Left lobe of liver (tissue), 2 donors: Measurements from ENCODE around the gene OTUB1. TPM values are rescaled to one million over a fixed set of nuclear protein-coding genes. Genes with fewer than 3 reads are reported as not detected.
"Not testable (repeated sequence)": the region's sequence is repeated elsewhere in the genome, so short reads cannot be mapped to it uniquely, and the experiment has no call there.

Experiments used
- ATAC-seq: fragments of 200-7000 bp; cut with Tn5 transposase; one replicate; pipeline ENCODE4 v1.9.1; 2020; ENCODE audit warnings: mild to moderate bottlenecking, moderate library complexity
- DNase-seq: peaks from one replicate; pipeline ENCODE4 v3.0.0-alpha.2; 2020; ENCODE audit warnings: low spot score
- total RNA-seq: library from RNA; stranded (reverse); gene quantifications from one replicate; pipeline ENCODE4 v1.2.1, GENCODE V29; 2021
- donor health status: DM: no; HTN: no; CAD: no; lungs with moderate emphysema.
- donor health status: DM: no; HTN: yes; CAD: no.

The OTUB1 gene
- total RNA-seq, 1 donor from 2014 or later, result 22.8 TPM

GRCh38 chr11:64039012-64039665, 52.9 kb downstream of the OTUB1 start:
- ATAC-seq, result no peak
- DNase-seq, result no peak

GRCh38 chr11:64040684-64041322, 54.6 kb downstream of the OTUB1 start:
- ATAC-seq (peak; percentile 33), DNase-seq (no peak)

DNA sequence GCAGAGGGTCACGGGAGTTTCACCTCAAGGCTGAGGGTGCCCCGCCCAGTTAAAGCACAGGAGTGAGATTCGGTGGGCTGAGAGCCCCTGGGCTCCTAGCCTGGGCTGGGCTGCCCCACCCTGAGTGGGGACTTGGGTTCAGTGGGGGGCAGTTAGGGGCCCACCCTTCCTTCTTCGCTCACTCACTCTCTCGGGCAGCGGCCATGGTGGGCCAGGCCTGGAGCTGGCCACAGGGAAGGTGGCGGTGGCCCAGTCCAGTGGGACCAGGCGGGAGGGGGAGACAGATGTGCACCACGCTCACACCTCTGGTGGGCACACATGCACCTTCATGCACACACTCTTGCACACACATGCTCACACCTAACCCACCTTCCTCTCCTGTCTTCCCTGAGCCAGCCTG, 55.6 kb downstream of the OTUB1 start:
- ATAC-seq (no peak), DNase-seq (no peak)

- ATAC-seq (peak; percentile 48), DNase-seq (no peak)
Measured at GRCh38 chr11:64042301-64042700, 56.1 kb downstream of the OTUB1 start.

DNA sequence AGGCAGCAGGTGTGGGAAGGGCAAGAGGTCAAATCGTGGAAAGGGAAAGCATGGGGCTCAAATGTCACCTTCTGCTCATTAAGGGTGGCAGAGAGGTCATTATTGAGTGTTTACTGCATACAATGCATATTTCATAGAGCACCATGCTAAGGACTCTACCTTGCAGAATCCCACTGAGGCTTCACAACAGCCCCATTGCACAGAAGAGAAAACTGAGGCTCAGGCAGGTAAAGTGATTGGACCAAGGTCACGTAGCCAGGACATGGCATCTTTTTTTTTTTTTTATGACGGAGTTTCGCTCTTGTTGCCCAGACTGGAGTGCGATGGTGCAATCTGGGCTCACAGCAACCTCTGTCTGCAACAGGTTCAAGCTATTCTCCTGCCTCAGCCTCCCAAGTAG, 57.3 kb downstream of the OTUB1 start:
- no peak for DNase-seq
- ATAC-seq, result no peak

DNA sequence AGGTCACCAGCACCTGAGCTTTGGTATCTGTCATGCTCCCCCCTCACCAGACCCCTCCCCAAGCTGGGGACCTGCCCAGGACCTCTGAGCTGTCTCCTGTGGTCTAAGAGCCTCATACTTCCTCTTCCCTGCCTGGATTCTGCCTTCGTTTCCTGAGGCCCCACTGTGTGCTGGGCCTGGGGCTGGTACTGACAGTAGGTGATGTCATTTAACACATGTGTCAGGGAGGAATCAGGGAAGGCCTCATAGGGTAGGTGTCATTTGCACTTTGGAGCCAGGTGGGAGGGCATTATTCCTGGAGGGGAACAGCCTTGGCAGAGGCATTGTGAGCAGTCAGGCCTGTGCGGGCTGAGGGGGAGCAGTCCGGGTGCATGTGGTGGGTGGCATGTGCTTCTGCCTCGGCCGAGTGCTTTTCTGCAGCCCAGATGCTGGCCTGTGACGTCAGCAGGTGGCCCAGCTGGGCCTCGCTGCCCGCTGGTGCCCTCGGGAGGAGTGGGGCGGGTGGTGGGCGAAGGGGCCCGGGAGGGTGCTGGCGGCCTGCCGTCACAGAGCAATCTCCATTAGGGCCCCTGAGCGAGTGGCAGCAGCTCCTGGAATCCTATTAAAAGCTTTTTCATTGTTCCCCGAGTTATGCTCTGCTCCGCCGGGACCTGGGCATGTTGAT, 58.6 kb downstream of the OTUB1 start:
- DNase-seq (no peak), ATAC-seq (no peak)

DNA sequence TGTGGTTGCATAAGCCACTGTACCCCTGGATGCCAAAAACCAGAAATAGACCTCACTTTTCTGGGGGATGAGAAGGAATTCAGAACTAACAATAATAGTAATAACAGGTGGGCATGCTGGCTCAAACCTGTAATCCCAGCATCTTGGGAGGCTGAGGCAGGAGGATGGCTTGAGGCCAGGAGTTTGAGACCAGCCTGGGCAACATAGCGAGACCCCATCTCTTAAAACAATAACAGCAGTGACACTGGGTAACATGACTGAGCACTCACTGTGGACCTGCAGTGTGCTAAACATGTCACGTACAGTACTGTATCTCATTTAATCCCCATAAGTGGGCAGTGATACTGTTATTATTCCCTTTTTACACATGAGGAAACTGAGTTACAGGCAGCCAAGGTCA, 59.5 kb downstream of the OTUB1 start:
- ATAC-seq, result no peak
- DNase-seq, result no peak

- not testable (repeated sequence) for ATAC-seq, DNase-seq
Measured at GRCh38 chr11:64047373-64047772, 61.1 kb downstream of the OTUB1 start.

Other genes with a start within 250 kb of the OTUB1 start
- 14.8 TPM for gene ZFTA, start 217.7 kb upstream of the OTUB1 start, total RNA-seq
- 3.4 TPM for gene SPINDOC, start 173.0 kb upstream of the OTUB1 start, total RNA-seq
- gene MARK2, start 147.3 kb upstream of the OTUB1 start, total RNA-seq, result 13.0 TPM
- 0.23 TPM for gene RCOR2, start 69.3 kb upstream of the OTUB1 start, total RNA-seq
- 4.2 TPM for gene NAA40, start 47.4 kb upstream of the OTUB1 start, total RNA-seq
- gene COX8A, start 11.8 kb upstream of the OTUB1 start, total RNA-seq, result 182 TPM
- gene FLRT1, start 49.5 kb downstream of the OTUB1 start, total RNA-seq, result not detected
- 35.2 TPM for gene MACROD1, start 179.7 kb downstream of the OTUB1 start, total RNA-seq
- 33.9 TPM for gene STIP1, start 199.7 kb downstream of the OTUB1 start, total RNA-seq
- 9.7 TPM for gene FERMT3, start 220.3 kb downstream of the OTUB1 start, total RNA-seq
- 22.2 TPM for gene TRPT1, start 239.7 kb downstream of the OTUB1 start, total RNA-seq
- 52.5 TPM for gene NUDT22, start 239.8 kb downstream of the OTUB1 start, total RNA-seq
- gene DNAJC4, start 244.1 kb downstream of the OTUB1 start, total RNA-seq, result 28.2 TPM
- 20.8 TPM for gene VEGFB, start 248.1 kb downstream of the OTUB1 start, total RNA-seq